GM12878 (cell line): ENCODE measurements around the gene JMJD4. TPM values are rescaled to one million over a fixed set of nuclear protein-coding genes. Genes with fewer than 3 reads are reported as not detected.

ENCODE experiments used
- ATF2 ChIP-seq: IDR thresholded peaks from 2 replicates; pipeline ENCODE4 v1.6.1; 2012; ENCODE audit warnings: low read length, inconsistent platforms
- BCL11A ChIP-seq: IDR thresholded peaks from 2 replicates; pipeline ENCODE4 v1.6.1; 2011; ENCODE audit warnings: low read depth, low read length
- CBX3 ChIP-seq: fragments of 200-600 bp; sonication (generic); IDR thresholded peaks from 2 replicates; pipeline ENCODE4 v1.6.1; 2016; ENCODE audit warnings: low read depth, borderline replicate concordance
- CHD4 ChIP-seq: fragments of 200-600 bp; sonication (generic); IDR thresholded peaks from 2 replicates; pipeline ENCODE4 v1.6.1; 2016; ENCODE audit warnings: mild to moderate bottlenecking
- ESRRA ChIP-seq: IDR thresholded peaks from 2 replicates; pipeline ENCODE4 v1.6.1; 2012; ENCODE audit warnings: mild to moderate bottlenecking, low read length, improper control_type of control experiment
- HDAC2 ChIP-seq: fragments of 200-600 bp; sonication (generic); IDR thresholded peaks from 2 replicates; pipeline ENCODE4 v1.6.1; 2017
- HSF1 ChIP-seq: fragments of 150-350 bp; IDR thresholded peaks from 2 replicates; pipeline ENCODE4 v1.6.1; 2014; ENCODE audit warnings: mild to moderate bottlenecking, low read depth, low read length
- IKZF1 ChIP-seq: fragments of 450-650 bp; conservative IDR thresholded peaks from 2 replicates; pipeline ENCODE4 v1.6.1; 2017; ENCODE audit warnings: antibody characterized with exemption, mild to moderate bottlenecking
- KLF5 ChIP-seq: fragments of 450-650 bp; IDR thresholded peaks from 2 replicates; pipeline ENCODE4 v1.6.1; 2014; ENCODE audit warnings: mild to moderate bottlenecking; ENCODE audit not compliant: partially characterized antibody
- NFIC ChIP-seq: IDR thresholded peaks from 2 replicates; pipeline ENCODE4 v1.6.1; 2012; ENCODE audit warnings: low read depth, mild to moderate bottlenecking, inconsistent platforms, low read length, moderate library complexity
- POU2F2 ChIP-seq: IDR thresholded peaks from 3 replicates; pipeline ENCODE4 v1.6.1; 2011; ENCODE audit warnings: low read depth, mild to moderate bottlenecking, low read length, borderline replicate concordance
- RCOR1 ChIP-seq: conservative IDR thresholded peaks from 2 replicates; pipeline ENCODE4 v1.6.1; 2012; ENCODE audit warnings: low read depth, low read length, improper control_type of control experiment
- SREBF2 ChIP-seq: IDR thresholded peaks from 2 replicates; pipeline ENCODE4 v1.6.1; 2012; ENCODE audit warnings: mild to moderate bottlenecking, low read length
- SRF ChIP-seq, 2 experiments: IDR thresholded peaks; 2 replicates each; pipeline ENCODE4 v1.6.1; 2011; ENCODE audit warnings: low read depth in 2 of 2, low read length in 2 of 2, mild to moderate bottlenecking in 1 of 2, moderate library complexity in 1 of 2
- STAT1 ChIP-seq: fragments of 450-650 bp; conservative IDR thresholded peaks from 2 replicates; pipeline ENCODE4 v1.6.1; 2014; ENCODE audit warnings: antibody characterized with exemption, mild to moderate bottlenecking
- SUZ12 ChIP-seq: fragments of 200-600 bp; sonication (generic); IDR thresholded peaks from one replicate; pipeline ENCODE4 v1.6.1; 2018; ENCODE audit warnings: antibody characterized with exemption, mild to moderate bottlenecking; ENCODE audit not compliant: unreplicated experiment
- ZBED1 ChIP-seq: IDR thresholded peaks from 2 replicates; pipeline ENCODE4 v1.6.1; 2016; ENCODE audit warnings: borderline replicate concordance
- ZBTB4 ChIP-seq: fragments of 450-650 bp; formaldehyde crosslinking; IDR thresholded peaks from 2 replicates; pipeline ENCODE4 v1.4.0; 2022; ENCODE audit warnings: mild to moderate bottlenecking, moderate library complexity
- ZNF687 ChIP-seq: fragments of 450-650 bp; IDR thresholded peaks from 2 replicates; pipeline ENCODE4 v1.6.1; 2017; ENCODE audit warnings: mild to moderate bottlenecking, moderate library complexity
- polyA plus RNA-seq, 11 experiments: library from polyadenylated mRNA; depleted of rRNA in 4 of 11; unstranded in 6 of 11; stranded (reverse) in 5 of 11; fragments of >200 nt; fragmentation: Nextera tagmentation in 4 of 11; fragmentation: Illumina TruSeq in 1 of 11; extraction: Ambion mirVana in 4 of 11; extraction: Trizol in 1 of 11; gene quantifications; 1 replicate in 1 of 11; 2 replicates in 10 of 11; pipeline versions ENCODE4 v1.2.1 to v1.2.3, GENCODE V29; 2011 to 2016; ENCODE audit warnings: inconsistent platforms in 2 of 11, missing spikeins in 2 of 11, low read depth in 1 of 11
- total RNA-seq, 4 experiments: library from RNA; depleted of rRNA in 3 of 4; stranded (reverse); fragments of >200 nt in 3 of 4; fragmentation: Illumina TruSeq in 1 of 4; extraction: Trizol in 1 of 4; gene quantifications; 2 replicates each; pipeline versions ENCODE4 v1.2.1 to v1.2.3, GENCODE V29; 2013 to 2021

JMJD4 gene
- total and polyA plus RNA-seq, 10 of the 15 experiments (the other 5 are each of a cell fraction or from before 2014, with no cell fraction given): 0.89 to 38.3 (median 18.4) TPM

GRCh38 chr1:227734856-227735538 is at the start of gene JMJD4, which contains the start of gene SNAP47 (continued):
- TF ChIP-seq ZBTB4 (CRISPR knock-in tag): no peak
- TF ChIP-seq SREBF2: no peak; the same call in 1 of the 2 replicates
- TF ChIP-seq STAT1: 0 out of 2 replicates have a peak, but pooled peaks have one; percentile 77
- no peak for TF ChIP-seq CHD4
- no peak for TF ChIP-seq SUZ12
- TF ChIP-seq ATF2: no peak
- TF ChIP-seq ESRRA: no peak
- peak; percentile 53 to 90; a peak in 2 of 4 replicates for TF ChIP-seq SRF (IDR thresholded peaks at IDR 0.05; ENCODE audit: low read depth in 2 of 2, low read length in 2 of 2)
- no peak for TF ChIP-seq RCOR1
- no peak for TF ChIP-seq CBX3
- peak; percentile 84 for TF ChIP-seq POU2F2
- TF ChIP-seq KLF5: peak; percentile 87
- TF ChIP-seq IKZF1: peak; percentile 100
- no peak for TF ChIP-seq BCL11A
- TF ChIP-seq NFIC: no peak
- TF ChIP-seq HDAC2: no peak
- TF ChIP-seq HSF1: no peak
- TF ChIP-seq ZBED1: no peak
- peak; percentile 90 for TF ChIP-seq ZNF687
